HEK293 (cell line): Measurements from ENCODE around the gene SCNN1A.

Source experiments
- HOXA7 ChIP-seq: sonication (generic); formaldehyde crosslinking; IDR thresholded peaks from 2 replicates; pipeline ENCODE4 v1.8.1; 2022; ENCODE audit warnings: missing genetic modification reagents, borderline replicate concordance
- TF ChIP-seq, protein P1 (sequence below): fragments of 450-650 bp; formaldehyde crosslinking; IDR thresholded peaks from 2 replicates; pipeline ENCODE4 v1.5.1; 2016; ENCODE audit warnings: missing biosample characterization, missing genetic modification characterization
- TF ChIP-seq, protein P2 (sequence below): fragments of 450-650 bp; formaldehyde crosslinking; IDR thresholded peaks from 2 replicates; pipeline ENCODE4 v1.5.1; 2016; ENCODE audit warnings: missing biosample characterization, missing genetic modification characterization, low read depth

GRCh38 chr12:6355491-6356373 lies 19.6 kb downstream of the SCNN1A start:
- TF ChIP-seq, protein P1, sequence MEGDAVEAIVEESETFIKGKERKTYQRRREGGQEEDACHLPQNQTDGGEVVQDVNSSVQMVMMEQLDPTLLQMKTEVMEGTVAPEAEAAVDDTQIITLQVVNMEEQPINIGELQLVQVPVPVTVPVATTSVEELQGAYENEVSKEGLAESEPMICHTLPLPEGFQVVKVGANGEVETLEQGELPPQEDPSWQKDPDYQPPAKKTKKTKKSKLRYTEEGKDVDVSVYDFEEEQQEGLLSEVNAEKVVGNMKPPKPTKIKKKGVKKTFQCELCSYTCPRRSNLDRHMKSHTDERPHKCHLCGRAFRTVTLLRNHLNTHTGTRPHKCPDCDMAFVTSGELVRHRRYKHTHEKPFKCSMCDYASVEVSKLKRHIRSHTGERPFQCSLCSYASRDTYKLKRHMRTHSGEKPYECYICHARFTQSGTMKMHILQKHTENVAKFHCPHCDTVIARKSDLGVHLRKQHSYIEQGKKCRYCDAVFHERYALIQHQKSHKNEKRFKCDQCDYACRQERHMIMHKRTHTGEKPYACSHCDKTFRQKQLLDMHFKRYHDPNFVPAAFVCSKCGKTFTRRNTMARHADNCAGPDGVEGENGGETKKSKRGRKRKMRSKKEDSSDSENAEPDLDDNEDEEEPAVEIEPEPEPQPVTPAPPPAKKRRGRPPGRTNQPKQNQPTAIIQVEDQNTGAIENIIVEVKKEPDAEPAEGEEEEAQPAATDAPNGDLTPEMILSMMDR: no peak
- no peak for TF ChIP-seq HOXA7 (CRISPR knock-in tag)
- TF ChIP-seq, protein P2, sequence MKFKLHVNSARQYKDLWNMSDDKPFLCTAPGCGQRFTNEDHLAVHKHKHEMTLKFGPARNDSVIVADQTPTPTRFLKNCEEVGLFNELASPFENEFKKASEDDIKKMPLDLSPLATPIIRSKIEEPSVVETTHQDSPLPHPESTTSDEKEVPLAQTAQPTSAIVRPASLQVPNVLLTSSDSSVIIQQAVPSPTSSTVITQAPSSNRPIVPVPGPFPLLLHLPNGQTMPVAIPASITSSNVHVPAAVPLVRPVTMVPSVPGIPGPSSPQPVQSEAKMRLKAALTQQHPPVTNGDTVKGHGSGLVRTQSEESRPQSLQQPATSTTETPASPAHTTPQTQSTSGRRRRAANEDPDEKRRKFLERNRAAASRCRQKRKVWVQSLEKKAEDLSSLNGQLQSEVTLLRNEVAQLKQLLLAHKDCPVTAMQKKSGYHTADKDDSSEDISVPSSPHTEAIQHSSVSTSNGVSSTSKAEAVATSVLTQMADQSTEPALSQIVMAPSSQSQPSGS (tag by site-specific recombination): no peak
